Naive thymus-derived CD4-positive, alpha-beta T cell (primary cell): ENCODE data around the gene BBOX1. TPM values are rescaled to one million over a fixed set of nuclear protein-coding genes. Genes with fewer than 3 reads are reported as not detected.

Experiments used
- polyA plus RNA-seq, 2 donors: library from polyadenylated mRNA; unstranded; fragments of 300-500 nt; fragmentation: Illumina TruSeq; gene quantifications; one replicate each; pipeline ENCODE4 v1.2.3, GENCODE V29; 2021
- total RNA-seq, 6 experiments: library from RNA in 5 of 6; stranded (reverse) in 5 of 6; gene quantifications; 1 replicate in 5 of 6; 2 replicates in 1 of 6; pipeline ENCODE4 v1.2.3 and lab custom pipeline; 2021 to 2026

The BBOX1 gene
- total and polyA plus RNA-seq, 7 experiments from 2014 or later: not detected

Other genes starting within 250 kb of the BBOX1 start
- not detected for gene FIBIN, start 46.7 kb upstream of the BBOX1 start, total RNA-seq
- not detected for gene FIBIN, start 46.7 kb upstream of the BBOX1 start, polyA plus RNA-seq